Pancreas (tissue), 10 donors: Measurements from ENCODE around the gene ARHGAP44. TPM values are rescaled to one million over a fixed set of nuclear protein-coding genes. Genes with fewer than 3 reads are reported as not detected.

Experiments
- ATAC-seq, 4 donors: fragments of 200-7000 bp; cut with Tn5 transposase; one replicate each; pipeline versions ENCODE4 v1.8.0 to v1.9.1; 2020; ENCODE audit warnings: mild to moderate bottlenecking in 4 of 4, moderate library complexity in 4 of 4
- DNase-seq, 6 donors: peaks; one replicate each; pipeline ENCODE4 v3.0.0-alpha.2; 2020
- FAIRE-seq: peaks from 2 replicates; lab custom pipeline; 2012; peaks lifted over from hg19 to GRCh38; lab: Jason Lieb, UNC
- H3K27ac ChIP-seq, 4 donors: fragments of 200-600 bp; sonication (generic); 1 replicate in 3 of 4; 2 replicates in 1 of 4; pipeline versions ENCODE4 v1.5.0 to v1.8.0; 2020
- H3K27me3 ChIP-seq, 4 donors: fragments of 200-600 bp; one replicate each; pipeline ENCODE4 v1.8.0; 2021
- H3K36me3 ChIP-seq, 3 donors: fragments of 200-600 bp; sonication (generic) in 1 of 3; one replicate each; pipeline versions ENCODE4 v1.5.0 to v1.8.0; 2020 to 2021
- H3K4me1 ChIP-seq, 3 donors: fragments of 200-600 bp; one replicate each; pipeline ENCODE4 v1.8.0; 2021
- H3K4me3 ChIP-seq, 4 donors: fragments of 200-600 bp; sonication (generic) in 2 of 4; one replicate each; pipeline versions ENCODE4 v1.5.0 to v1.8.0; 2020 to 2021
- H3K9me3 ChIP-seq, 4 donors: fragments of 200-600 bp; one replicate each; pipeline ENCODE4 v1.8.0; 2021
- CTCF ChIP-seq, 4 donors: fragments of 200-600 bp; sonication (generic) in 3 of 4; IDR thresholded peaks; one replicate each; pipeline versions ENCODE4 v1.5.0 to v1.8.0; 2021; ENCODE audit warnings: antibody characterized with exemption in 4 of 4
- WGBS, 2 donors: extraction: QIAGEN DNeasy Blood & Tissue Kit; methylation state at CpG; one replicate each; pipeline ENCODE4 v1.1.7; 2013; 5-methylcytosine and 5-hydroxymethylcytosine counted together
- intact Hi-C, 3 donors: fragments of 100-400 bp; cut with DNase I; formaldehyde crosslinking; loops; one replicate each; pipeline versions ENCODE4 v1.11.1 to v1.14.2; 2022
- polyA plus RNA-seq, 2 donors: library from polyadenylated mRNA; stranded (reverse); fragments of 200-250 nt; gene quantifications; one replicate each; pipeline ENCODE4 v1.2.3, GENCODE V29; 2013
- total RNA-seq, 6 donors: library from RNA; stranded (reverse); fragmentation: NEBNext Ultra II Directional in 4 of 6; extraction: Animal tissue kit (Norgen Biotek cat#: 25700) in 4 of 6; gene quantifications; one replicate each; pipeline versions ENCODE4 v1.2.1 to v1.2.4, GENCODE V29; 2021 to 2023
- donor health status: healthy with polysubstance abuse.
- donor health status: DM: no; HTN: no; CAD: no; lungs with moderate emphysema.
- donor health status: DM: no; HTN: no; CAD: no.
- donor health status: control.
- donor health status: control.
- donor health status: Bipolar disorder and iron deficiency.
- donor health status: DM: yes; HTN: yes; CAD: no.
- donor health status: DM: no; HTN: no; CAD: no.
- donor health status: DM: no; HTN: no; CAD: no.
- donor health status: DM: yes; HTN: yes; CAD: no.

The ARHGAP44 gene
- total and polyA plus RNA-seq, 8 donors, result 3.4 to 7.5 (median 4.4) TPM

DNA sequence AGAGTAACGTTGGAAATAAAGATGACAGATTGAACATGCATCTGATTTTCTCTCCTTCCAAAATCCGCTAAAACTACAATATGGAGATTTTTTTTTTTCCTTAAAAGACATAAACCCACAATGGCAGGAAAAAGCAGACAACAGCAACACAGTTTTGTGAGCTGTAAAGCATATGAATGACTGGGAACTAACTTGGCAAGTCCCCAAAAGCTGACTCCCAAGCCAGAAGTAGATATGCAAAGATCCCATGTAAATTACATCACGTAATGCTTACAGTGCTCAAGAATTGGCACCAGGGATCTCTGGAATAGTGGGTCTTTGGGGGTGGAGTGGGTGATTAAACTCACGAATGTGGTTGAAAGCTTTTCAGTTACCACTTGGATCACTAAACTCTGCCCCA, 121.9 kb downstream of the ARHGAP44 start:
- Histone ChIP-seq H3K9me3 (no peaks in the 10 kb centered on the region), H3K27me3 (no peaks in the 10 kb centered on the region), H3K36me3 (no peaks in the 10 kb centered on the region), H3K4me1 (no peaks in the 10 kb centered on the region), H3K27ac (no peak overlapping the region), H3K4me3 (no peak overlapping the region)
- WGBS, 2 donors, result 69 to 70% methylated on average over 4 of the region's 4 CpGs
- intact Hi-C loops, result no loop called here
- DNase-seq, result no peak
- no peak for TF ChIP-seq CTCF (IDR thresholded peaks at IDR 0.05)
- no peak for FAIRE-seq
- no peak for ATAC-seq

- 78 to 88% methylated on average over 7 of the region's 7 CpGs for WGBS, 2 donors
- H3K4me1 ChIP-seq, result no peaks in the 10 kb centered on the region
- ATAC-seq, result no peak
- H3K36me3 ChIP-seq, result peaks cover 0 to 7% (median 0%) of the 10 kb centered on the region in 3 donors
- DNase-seq, result no peak
- TF ChIP-seq CTCF (IDR thresholded peaks at IDR 0.05), result no peak
- intact Hi-C loops, result no loop called here
- H3K27me3 ChIP-seq, result no peaks in the 10 kb centered on the region
- H3K4me3 ChIP-seq, result no peak overlapping the region
- no peak overlapping the region for H3K27ac ChIP-seq
- FAIRE-seq, result no peak
- H3K9me3 ChIP-seq, result no peaks in the 10 kb centered on the region
Measured at GRCh38 chr17:12917399-12917798, 128.1 kb downstream of the ARHGAP44 start.

DNA sequence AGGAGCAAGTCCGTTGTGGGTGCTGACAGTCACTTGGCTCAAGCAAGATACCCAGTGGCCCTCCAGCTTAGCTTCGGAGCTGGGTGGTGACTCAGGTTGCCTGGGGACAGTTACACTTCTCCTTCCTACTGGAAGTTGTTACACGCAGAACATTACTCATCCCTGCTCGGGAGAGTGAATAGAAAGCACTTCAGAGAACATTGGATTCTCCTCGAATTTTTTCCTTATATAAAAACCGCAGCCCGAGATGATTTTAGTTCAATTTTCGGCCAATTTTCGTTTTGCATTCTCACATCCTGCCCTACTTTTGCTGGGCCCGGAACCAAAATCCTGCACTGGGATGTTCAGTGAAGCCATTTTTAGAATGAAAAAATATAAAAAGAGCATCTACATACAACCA, 128.8 kb downstream of the ARHGAP44 start:
- WGBS, 2 donors, result 86 to 92% methylated on average over 10 of the region's 10 CpGs
- intact Hi-C loops, result no loop called here
- Histone ChIP-seq H3K36me3 (peaks cover 0 to 7% (median 0%) of the 10 kb centered on the region in 3 donors), H3K9me3 (no peaks in the 10 kb centered on the region), H3K27me3 (no peaks in the 10 kb centered on the region), H3K4me3 (no peak overlapping the region), H3K4me1 (no peaks in the 10 kb centered on the region), H3K27ac (no peak overlapping the region)
- DNase-seq (no peak), ATAC-seq (no peak), FAIRE-seq (no peak)
- no peak for TF ChIP-seq CTCF (IDR thresholded peaks at IDR 0.05)

- FAIRE-seq (no peak), ATAC-seq (no peak), DNase-seq (no peak)
- intact Hi-C loops, result no loop called here
- 87 to 90% methylated on average over 4 of the region's 4 CpGs for WGBS, 2 donors
- no peak overlapping the region for H3K4me3 ChIP-seq
- peaks cover 0 to 7% (median 0%) of the 10 kb centered on the region in 3 donors for H3K36me3 ChIP-seq
- H3K9me3 ChIP-seq, result no peaks in the 10 kb centered on the region
- no peaks in the 10 kb centered on the region for H3K27me3 ChIP-seq
- no peaks in the 10 kb centered on the region for H3K4me1 ChIP-seq
- no peak overlapping the region for H3K27ac ChIP-seq
- no peak for TF ChIP-seq CTCF (IDR thresholded peaks at IDR 0.05)
Measured at GRCh38 chr17:12922120-12922519, 132.8 kb downstream of the ARHGAP44 start.

DNA sequence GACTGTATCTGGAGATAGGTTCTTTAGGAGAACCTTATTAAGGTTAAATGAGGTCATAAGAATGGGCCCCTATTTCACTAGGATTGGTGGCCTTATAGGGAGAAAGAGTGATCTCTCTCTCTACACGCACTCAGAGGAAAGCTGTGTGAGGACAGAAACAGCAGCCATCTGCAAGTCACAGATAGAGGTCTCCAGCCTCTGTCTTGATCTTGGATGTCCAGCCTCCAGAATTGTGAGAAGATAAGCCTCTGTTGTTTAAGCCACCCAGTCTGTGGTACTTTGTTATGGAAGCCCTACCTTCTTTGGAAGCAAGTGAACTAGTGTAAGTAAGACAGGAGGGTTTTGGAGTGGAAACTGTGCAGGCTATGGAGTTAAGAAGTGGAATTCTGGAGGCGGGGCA, 135.3 kb downstream of the ARHGAP44 start:
- FAIRE-seq (no peak), ATAC-seq (no peak), DNase-seq (no peak)
- no peaks in the 10 kb centered on the region for H3K36me3 ChIP-seq
- WGBS, 2 donors, result 90 to 92% methylated on average over 2 of the region's 2 CpGs
- no peak overlapping the region for H3K27ac ChIP-seq
- H3K4me3 ChIP-seq, result no peak overlapping the region
- no peaks in the 10 kb centered on the region for H3K9me3 ChIP-seq
- no peaks in the 10 kb centered on the region for H3K4me1 ChIP-seq
- no peaks in the 10 kb centered on the region for H3K27me3 ChIP-seq
- intact Hi-C loops, result no loop called here
- TF ChIP-seq CTCF (IDR thresholded peaks at IDR 0.05), result no peak
